Vagina (tissue), 2 donors: ENCODE measurements around the gene ABR.

ENCODE experiments used
- CTCF ChIP-seq, 3 experiments: fragments of 450-650 bp in 2 of 3; fragments of 200-600 bp in 1 of 3; sonication (generic) in 1 of 3; IDR thresholded peaks; one replicate each; pipeline ENCODE4 v1.5.1; 2017 to 2019; ENCODE audit warnings: antibody characterized with exemption in 3 of 3, mild to moderate bottlenecking in 2 of 3, moderate library complexity in 2 of 3
- POLR2A ChIP-seq, 2 donors: fragments of 450-650 bp; IDR thresholded peaks; one replicate each; pipeline ENCODE4 v1.6.1; 2017; ENCODE audit warnings: antibody characterized with exemption in 2 of 2, mild to moderate bottlenecking in 2 of 2, moderate library complexity in 2 of 2
- POLR2AphosphoS5 ChIP-seq, 2 donors: sonication (generic); formaldehyde crosslinking; IDR thresholded peaks; one replicate each; pipeline ENCODE4 v1.9.0; 2017; ENCODE audit warnings: antibody characterized with exemption in 2 of 2, mild to moderate bottlenecking in 2 of 2, low read depth in 1 of 2; ENCODE audit not compliant: insufficient read depth in 1 of 2

- TF ChIP-seq CTCF (IDR thresholded peaks at IDR 0.05), result no peak
- TF ChIP-seq POLR2AphosphoS5 (IDR thresholded peaks at IDR 0.05; ENCODE audit: insufficient read depth in 1 of 2, low read depth in 1 of 2), result no peak
- no peak for TF ChIP-seq POLR2A (IDR thresholded peaks at IDR 0.05)
Measured at GRCh38 chr17:1068356-1068755, 111.4 kb downstream of the ABR start.
